ENCODE data around the gene SECISBP2L.

Gene SECISBP2L

GRCh38 chr15:48963524-48964113 is 82.6 kb downstream of the SECISBP2L start, which contains the start of gene SHC4:
Gene SHC4, minus strand, starts transcription at chr15:48963919. Its CDS starts 904 bp downstream, at chr15:48963015.
- DNase-seq, result peak; percentile 88

- DNase-seq, result peak; percentile 33
Measured at GRCh38 chr15:48962662-48963523, 83.4 kb downstream of the SECISBP2L start.

GRCh38 chr15:48955967-48956366 is 90.3 kb downstream of the SECISBP2L start:
- DNase-seq, result no peak

GRCh38 chr15:48955370-48955769 is 90.9 kb downstream of the SECISBP2L start:
- DNase-seq, result no peak

- peak; percentile 33 for DNase-seq
Measured at GRCh38 chr15:48954538-48954937, 91.7 kb downstream of the SECISBP2L start.

- no peak for DNase-seq
Measured at GRCh38 chr15:48946840-48947187, 99.4 kb downstream of the SECISBP2L start.

GRCh38 chr15:48946074-48946839 is 100.0 kb downstream of the SECISBP2L start:
- DNase-seq, result peak; percentile 54

GRCh38 chr15:48945386-48945785 is 100.9 kb downstream of the SECISBP2L start:
- no peak for DNase-seq

GRCh38 chr15:48941904-48942303 is 104.3 kb downstream of the SECISBP2L start:
- DNase-seq, result no peak

- DNase-seq, result peak; percentile 94
Measured at GRCh38 chr15:48940508-48940907, 105.7 kb downstream of the SECISBP2L start.

GRCh38 chr15:48939648-48940047 is 106.6 kb downstream of the SECISBP2L start:
- DNase-seq, result peak; percentile 98
